CD14-positive monocyte (primary cell): ENCODE measurements around the gene LIN28B. TPM values are rescaled to one million over a fixed set of nuclear protein-coding genes. Genes with fewer than 3 reads are reported as not detected.

Experiments
- DNase-seq, 3 donors: peaks; one replicate each; pipeline ENCODE4 v3.0.0-alpha.2; 2011 to 2022
- H2AFZ ChIP-seq: 2 replicates; pipeline ENCODE4 v1.6.0; 2012; ENCODE audit warnings: mild to moderate bottlenecking, low read depth, low read length, inconsistent platforms; ENCODE audit not compliant: insufficient read depth, poor library complexity, severe bottlenecking
- H3K27ac ChIP-seq, 2 donors: 1 replicate in 1 of 2; 2 replicates in 1 of 2; pipeline ENCODE4 v1.5.1; 2012 to 2013; ENCODE audit warnings: low read length in 2 of 2, control low read depth in 1 of 2, inconsistent platforms in 1 of 2, low read depth in 1 of 2, mild to moderate bottlenecking in 1 of 2
- H3K27me3 ChIP-seq, 2 donors: one replicate each; pipeline versions ENCODE4 v1.6.0 to v1.6.1; 2011 to 2013; ENCODE audit warnings: low read length in 2 of 2; ENCODE audit not compliant: control insufficient read depth in 2 of 2, insufficient read depth in 2 of 2
- H3K36me3 ChIP-seq, 2 donors: replicated peaks in 1 of 2; 1 replicate in 1 of 2; 2 replicates in 1 of 2; pipeline versions ENCODE4 v1.5.1 to v1.6.1; 2012 to 2013; ENCODE audit warnings: low read length in 2 of 2, control low read depth in 1 of 2, inconsistent platforms in 1 of 2, mild to moderate bottlenecking in 1 of 2; ENCODE audit not compliant: insufficient read depth in 2 of 2, control insufficient read depth in 1 of 2
- H3K4me1 ChIP-seq, 2 donors: 1 replicate in 1 of 2; 2 replicates in 1 of 2; pipeline versions ENCODE4 v1.5.1 to v1.6.1; 2012 to 2013; ENCODE audit warnings: low read length in 2 of 2, control low read depth in 1 of 2, inconsistent platforms in 1 of 2, mild to moderate bottlenecking in 1 of 2, moderate library complexity in 1 of 2; ENCODE audit not compliant: insufficient read depth in 2 of 2, control insufficient read depth in 1 of 2
- H3K4me2 ChIP-seq: replicated peaks from 2 replicates; pipeline ENCODE3; 2012; ENCODE audit warnings: low read length, moderate library complexity, mild to moderate bottlenecking; ENCODE audit not compliant: poor library complexity, severe bottlenecking; ENCODE audit errors: extremely low read depth
- H3K4me3 ChIP-seq, 3 experiments: fragments of 200-600 bp in 1 of 3; sonication (generic) in 1 of 3; replicated peaks in 1 of 3; 1 replicate in 2 of 3; 2 replicates in 1 of 3; pipeline ENCODE4 v1.5.1; 2011 to 2013; ENCODE audit warnings: low read length in 3 of 3, mild to moderate bottlenecking in 3 of 3, control low read depth in 2 of 3, low read depth in 2 of 3, inconsistent platforms in 1 of 3, moderate library complexity in 1 of 3
- H3K79me2 ChIP-seq: 2 replicates; pipeline ENCODE4 v1.6.0; 2012; ENCODE audit warnings: mild to moderate bottlenecking, control low read depth, inconsistent platforms, low read length, moderate library complexity; ENCODE audit not compliant: insufficient read depth
- H3K9ac ChIP-seq: 2 replicates; pipeline ENCODE4 v1.6.0; 2017; ENCODE audit warnings: low read length, mild to moderate bottlenecking; ENCODE audit not compliant: insufficient read depth, poor library complexity, severe bottlenecking
- H3K9me3 ChIP-seq, 2 donors: replicated peaks in 1 of 2; 1 replicate in 1 of 2; 2 replicates in 1 of 2; pipeline versions ENCODE4 v1.5.1 to v1.6.1; 2012 to 2013; ENCODE audit warnings: low read length in 2 of 2, control low read depth in 1 of 2; ENCODE audit not compliant: control insufficient read depth in 1 of 2, insufficient read depth in 1 of 2
- H4K20me1 ChIP-seq: 2 replicates; pipeline ENCODE4 v1.6.0; 2012; ENCODE audit warnings: mild to moderate bottlenecking, low read length, control low read depth, moderate library complexity; ENCODE audit not compliant: insufficient read depth
- H3K27ac Mint-ChIP-seq, 7 donors: one replicate each; pipeline ENCODE4 v1.8.0; 2020; ENCODE audit warnings: mild to moderate bottlenecking in 7 of 7, mixed read lengths in 7 of 7, moderate library complexity in 6 of 7, inconsistent platforms in 2 of 7
- H3K27me3 Mint-ChIP-seq, 3 donors: one replicate each; pipeline ENCODE4 v1.8.0; 2021 to 2022; ENCODE audit warnings: low read depth in 3 of 3, mild to moderate bottlenecking in 3 of 3, mixed read lengths in 3 of 3, moderate library complexity in 3 of 3, inconsistent platforms in 1 of 3
- H3K36me3 Mint-ChIP-seq, 2 donors: one replicate each; pipeline ENCODE4 v1.8.0; 2020; ENCODE audit warnings: mixed read lengths in 2 of 2, inconsistent platforms in 1 of 2, mild to moderate bottlenecking in 1 of 2
- H3K4me1 Mint-ChIP-seq: one replicate; pipeline ENCODE4 v1.8.0; 2020; ENCODE audit warnings: mild to moderate bottlenecking, mixed read lengths
- H3K4me3 Mint-ChIP-seq, 2 donors: one replicate each; pipeline ENCODE4 v1.8.0; 2020; ENCODE audit warnings: mild to moderate bottlenecking in 2 of 2, mixed read lengths in 2 of 2, moderate library complexity in 1 of 2
- H3K9me3 Mint-ChIP-seq, 7 donors: one replicate each; pipeline ENCODE4 v1.8.0; 2020 to 2022; ENCODE audit warnings: mixed read lengths in 7 of 7, mild to moderate bottlenecking in 6 of 7, moderate library complexity in 6 of 7, inconsistent platforms in 2 of 7
- CTCF ChIP-seq: fragments of 200-600 bp; IDR thresholded peaks from one replicate; pipeline ENCODE4 v1.8.0; 2022; ENCODE audit warnings: antibody characterized with exemption, mild to moderate bottlenecking
- WGBS: methylation state at CpG from one replicate; pipeline ENCODE4 v1.1.5; 2013; ENCODE audit warnings: missing lambda C conversion rate; ENCODE audit not compliant: insufficient coverage; 5-methylcytosine and 5-hydroxymethylcytosine counted together
- intact Hi-C, 2 donors: fragments of 100-400 bp; cut with micrococcal nuclease; formaldehyde crosslinking; loops; one replicate each; pipeline versions ENCODE4 v1.15.0 to v1.15.1; 2023
- polyA plus RNA-seq, 3 donors: library from polyadenylated mRNA; depleted of rRNA in 1 of 3; unstranded in 2 of 3; stranded (reverse) in 1 of 3; fragments of 300-500 nt in 2 of 3; fragments of >200 nt in 1 of 3; fragmentation: Illumina TruSeq in 2 of 3; gene quantifications; 1 replicate in 2 of 3; 2 replicates in 1 of 3; pipeline ENCODE4 v1.2.3, GENCODE V29; 2012 to 2021

Gene LIN28B
- polyA plus RNA-seq, 3 donors: not detected

GRCh38 chr6:105097288-105097687, 140.4 kb downstream of the LIN28B start:
- Histone ChIP-seq H3K79me2 (no peaks in the 10 kb centered on the region), H3K27me3 (no peaks in the 10 kb centered on the region), H3K9me3 (no peaks in the 10 kb centered on the region), H2AFZ (no peak overlapping the region), H3K4me2 (no peak overlapping the region), H3K9ac (no peak overlapping the region), H3K4me1 (no peaks in the 10 kb centered on the region), H3K36me3 (no peaks in the 10 kb centered on the region), H3K4me3 (no peak overlapping the region), H3K27ac (no peak overlapping the region), H4K20me1 (no peaks in the 10 kb centered on the region)
- H3K27me3 Mint-ChIP-seq: peaks cover 2 to 4% (median 3%) of the 10 kb centered on the region in 3 donors
- H3K36me3 Mint-ChIP-seq: no peaks in the 10 kb centered on the region
- no peak overlapping the region for H3K27ac Mint-ChIP-seq
- no peak overlapping the region for H3K4me3 Mint-ChIP-seq
- peaks cover 0 to 1% (median 0%) of the 10 kb centered on the region in 7 donors for H3K9me3 Mint-ChIP-seq
- no peak for DNase-seq
- TF ChIP-seq CTCF: no peak
- 86% methylated on average over 8 of the region's 8 CpGs for WGBS
- no peaks in the 10 kb centered on the region for H3K4me1 Mint-ChIP-seq
- intact Hi-C loops: no loop called here

GRCh38 chr6:105099371-105099770, 142.5 kb downstream of the LIN28B start:
- intact Hi-C loops: no loop called here
- H3K4me3 Mint-ChIP-seq: no peak overlapping the region
- no peaks in the 10 kb centered on the region for H3K9me3 Mint-ChIP-seq
- no peaks in the 10 kb centered on the region for H3K79me2 ChIP-seq
- WGBS: 100% methylated on average over 4 of the region's 7 CpGs
- H3K4me1 Mint-ChIP-seq: no peaks in the 10 kb centered on the region
- no peak overlapping the region for H2AFZ ChIP-seq
- no peaks in the 10 kb centered on the region for H3K4me1 ChIP-seq
- no peaks in the 10 kb centered on the region for H3K27me3 ChIP-seq
- no peak overlapping the region for H3K27ac ChIP-seq
- H3K4me3 ChIP-seq: no peak overlapping the region
- H3K36me3 Mint-ChIP-seq: no peaks in the 10 kb centered on the region
- H3K27ac Mint-ChIP-seq: no peak overlapping the region
- DNase-seq: no peak
- no peaks in the 10 kb centered on the region for H3K36me3 ChIP-seq
- H4K20me1 ChIP-seq: no peaks in the 10 kb centered on the region
- no peak overlapping the region for H3K4me2 ChIP-seq
- TF ChIP-seq CTCF: no peak
- no peak overlapping the region for H3K9ac ChIP-seq
- no peaks in the 10 kb centered on the region for H3K9me3 ChIP-seq
- H3K27me3 Mint-ChIP-seq: peaks cover 3 to 6% (median 5%) of the 10 kb centered on the region in 3 donors
